IPS DF 6.9 (cell line): ENCODE data around the gene SRSF5.

Experiments
- DNase-seq: peaks from one replicate; pipeline ENCODE4 v3.0.0-alpha.2; 2013; ENCODE audit warnings: low read depth, low spot score
- H3K27ac ChIP-seq: one replicate; pipeline ENCODE4 v1.5.1; 2013; ENCODE audit warnings: low read length, control low read depth
- H3K27me3 ChIP-seq: 2 replicates; pipeline ENCODE4 v1.6.1; 2013; ENCODE audit warnings: mild to moderate bottlenecking, low read length; ENCODE audit not compliant: control insufficient read depth, insufficient read depth
- H3K36me3 ChIP-seq: 2 replicates; pipeline ENCODE4 v1.6.1; 2013; ENCODE audit warnings: low read length; ENCODE audit not compliant: control insufficient read depth, insufficient read depth
- H3K4me1 ChIP-seq: 2 replicates; pipeline ENCODE4 v1.6.1; 2013; ENCODE audit warnings: low read length; ENCODE audit not compliant: control insufficient read depth, insufficient read depth
- H3K4me3 ChIP-seq: 2 replicates; pipeline ENCODE4 v1.5.1; 2013; ENCODE audit warnings: mild to moderate bottlenecking, low read length
- H3K9me3 ChIP-seq: 2 replicates; pipeline ENCODE4 v1.6.1; 2013; ENCODE audit warnings: low read length, inconsistent platforms; ENCODE audit not compliant: control insufficient read depth, insufficient read depth
- WGBS: extraction: QIAGEN DNeasy Blood & Tissue Kit; methylation state at CpG from one replicate; pipeline ENCODE4 v1.1.7; 2013; ENCODE audit warnings: mixed read lengths, missing lambda C conversion rate; ENCODE audit not compliant: insufficient read length, insufficient coverage; 5-methylcytosine and 5-hydroxymethylcytosine counted together

Gene SRSF5

GRCh38 chr14:69818758-69819191 is 51.8 kb downstream of the SRSF5 start:
- DNase-seq: peak; percentile 68
- no peak overlapping the region for H3K27ac ChIP-seq

GRCh38 chr14:69819607-69820006 is 52.7 kb downstream of the SRSF5 start:
- Histone ChIP-seq H3K4me3 (no peak overlapping the region), H3K27ac (no peak overlapping the region), H3K9me3 (no peaks in the 10 kb centered on the region), H3K27me3 (no peaks in the 10 kb centered on the region), H3K4me1 (peaks cover 1% of the 10 kb centered on the region; the same call in 1 of the 2 replicates), H3K36me3 (no peaks in the 10 kb centered on the region)
- WGBS: no CpG with 5 or more reads among the region's 8 CpGs
- DNase-seq: no peak

More at GRCh38 chr14:69818758-69819191, 51.8 kb downstream of the SRSF5 start:
- no CpG with 5 or more reads among the region's 11 CpGs for WGBS
- Histone ChIP-seq H3K9me3 (no peaks in the 10 kb centered on the region), H3K4me1 (peaks cover 1% of the 10 kb centered on the region; the same call in 1 of the 2 replicates), H3K36me3 (no peaks in the 10 kb centered on the region), H3K4me3 (no peak overlapping the region), H3K27me3 (no peaks in the 10 kb centered on the region)

GRCh38 chr14:69820991-69821390 is 54.0 kb downstream of the SRSF5 start:
- Histone ChIP-seq H3K4me1 (peaks cover 1% of the 10 kb centered on the region; the same call in 1 of the 2 replicates), H3K27me3 (no peaks in the 10 kb centered on the region), H3K27ac (no peak overlapping the region), H3K9me3 (no peaks in the 10 kb centered on the region), H3K36me3 (no peaks in the 10 kb centered on the region), H3K4me3 (no peak overlapping the region)
- no CpG with 5 or more reads among the region's 2 CpGs for WGBS
- DNase-seq: no peak
